NCI-H510A treated with DMSO at 0.1 percent for 48 hours (cell line): ENCODE results near the gene SHROOM3.
A peak's percentile ranks its signal among the peaks of the same experiment; 100 is the strongest.

Experiments used
- DNase-seq: peaks from one replicate; lab custom pipeline; 2025; lab: John Stamatoyannopoulos, UW

The SHROOM3 gene

DNA sequence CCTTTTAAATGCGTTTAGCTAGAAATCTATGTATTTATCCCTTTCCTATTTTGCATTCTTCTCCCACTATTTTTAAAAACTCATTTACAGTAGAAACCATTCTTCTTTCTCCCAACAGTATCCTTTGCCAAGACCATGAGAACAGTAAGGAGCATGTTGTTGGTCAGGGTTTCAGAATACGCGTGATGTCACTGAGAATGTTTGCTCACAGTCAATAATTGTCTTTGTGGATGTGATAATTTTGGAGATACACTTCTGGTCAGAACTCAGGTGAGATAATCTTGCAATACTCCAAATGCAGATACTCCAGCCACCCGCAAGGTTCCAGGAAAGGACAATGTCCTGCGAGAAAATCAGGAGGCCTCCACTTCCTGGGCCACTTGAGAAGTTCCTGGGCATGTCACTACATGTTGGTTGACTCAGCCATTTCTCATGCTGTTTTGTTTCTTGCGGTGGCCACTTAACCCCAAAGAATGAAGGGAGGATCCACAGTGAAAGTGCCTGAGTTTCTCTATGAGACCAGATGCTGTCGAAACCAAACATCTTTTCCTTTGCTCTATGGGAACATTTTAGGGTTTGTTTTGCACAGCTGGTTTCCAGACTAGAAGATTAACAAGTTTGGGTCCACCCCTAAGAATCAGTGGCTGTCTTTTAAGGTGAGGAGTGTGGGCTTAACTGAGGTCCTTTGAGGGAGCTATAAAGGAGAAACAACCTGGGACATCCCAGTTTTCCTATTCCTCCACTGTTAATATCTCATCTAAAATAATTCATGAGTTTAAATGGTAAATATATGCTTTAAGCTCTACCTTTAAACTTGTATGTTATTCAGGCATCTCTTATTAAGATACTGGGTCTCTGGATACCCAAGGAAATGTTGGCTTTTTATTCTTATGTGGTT is 346.9 kb downstream of the SHROOM3 start:
- DNase-seq = peak; percentile 79

DNA sequence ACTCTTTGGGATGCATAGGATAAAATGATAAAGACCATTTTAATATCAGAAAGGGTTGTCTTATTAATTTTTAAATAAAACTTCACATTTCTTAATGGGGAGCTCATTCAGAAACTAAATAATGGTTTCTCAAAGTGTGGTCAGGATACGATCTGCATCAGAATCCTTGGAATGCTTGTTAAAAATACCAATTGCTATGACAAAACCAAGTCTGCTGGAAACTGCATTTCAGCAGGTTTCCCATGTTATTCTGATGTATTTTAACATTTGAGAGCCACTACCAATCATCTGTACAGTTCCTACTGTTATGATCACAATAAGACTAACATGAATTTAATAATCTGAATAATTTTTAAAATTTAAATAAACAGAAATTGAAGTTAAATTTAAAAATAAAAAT is 347.8 kb downstream of the SHROOM3 start:
- DNase-seq = no peak

DNA sequence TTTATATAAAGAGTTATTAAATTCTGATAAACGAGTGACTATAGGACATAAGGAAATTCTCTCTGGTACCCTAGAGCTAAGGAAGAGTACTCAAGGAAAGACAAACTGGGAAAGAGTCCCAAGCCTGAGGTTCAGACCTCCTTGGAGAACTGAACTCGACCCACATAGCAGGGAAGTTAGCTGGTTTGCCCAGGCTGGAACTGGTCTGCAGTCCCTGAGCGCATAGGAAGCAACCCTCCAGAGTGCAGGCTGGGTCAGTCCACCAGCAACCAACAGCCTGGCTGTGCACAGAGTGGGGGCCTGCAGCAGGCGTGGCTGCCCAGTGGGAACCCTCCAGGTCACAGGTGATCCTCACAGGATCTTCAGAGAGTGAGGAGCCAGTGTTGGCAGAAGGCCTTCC is 348.8 kb downstream of the SHROOM3 start:
- no peak for DNase-seq

DNA sequence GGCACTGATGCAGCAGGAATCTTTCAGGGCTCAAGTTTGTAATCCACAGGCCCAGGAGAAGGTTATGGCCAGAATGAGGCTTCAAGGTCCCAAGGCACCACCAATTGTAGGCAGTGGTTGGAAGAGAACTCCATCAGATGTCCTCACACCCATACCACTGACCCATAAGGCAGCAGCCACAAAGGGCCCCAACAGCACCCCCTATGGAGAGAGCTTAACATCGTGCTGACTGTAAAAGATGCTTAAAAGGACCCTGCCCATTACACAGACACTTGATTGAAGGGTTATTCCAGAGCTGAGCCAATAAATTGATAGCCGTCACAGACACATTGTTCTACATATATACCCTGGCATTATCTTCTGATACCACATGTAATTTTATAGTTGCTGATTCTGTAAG is 349.2 kb downstream of the SHROOM3 start:
- DNase-seq = no peak

DNA sequence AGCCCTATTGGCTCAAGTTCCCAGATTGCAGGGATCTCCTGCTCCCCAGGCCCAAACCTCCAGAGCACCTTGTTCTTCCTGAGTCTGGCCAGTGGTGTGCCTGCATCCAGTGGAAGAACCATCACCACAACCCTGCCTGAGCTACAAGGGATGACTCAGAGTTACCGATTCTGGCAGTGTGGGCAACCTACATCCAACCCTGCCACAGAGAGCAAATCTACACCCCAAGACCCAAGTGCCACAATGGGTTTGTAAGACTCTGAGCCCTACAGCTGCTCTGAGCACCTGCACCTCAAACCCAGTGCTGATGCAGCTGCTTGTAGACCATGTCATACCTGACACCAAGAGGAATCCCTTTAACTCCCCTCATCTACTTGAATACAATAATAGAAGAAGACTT is 352.9 kb downstream of the SHROOM3 start:
- no peak for DNase-seq

DNA sequence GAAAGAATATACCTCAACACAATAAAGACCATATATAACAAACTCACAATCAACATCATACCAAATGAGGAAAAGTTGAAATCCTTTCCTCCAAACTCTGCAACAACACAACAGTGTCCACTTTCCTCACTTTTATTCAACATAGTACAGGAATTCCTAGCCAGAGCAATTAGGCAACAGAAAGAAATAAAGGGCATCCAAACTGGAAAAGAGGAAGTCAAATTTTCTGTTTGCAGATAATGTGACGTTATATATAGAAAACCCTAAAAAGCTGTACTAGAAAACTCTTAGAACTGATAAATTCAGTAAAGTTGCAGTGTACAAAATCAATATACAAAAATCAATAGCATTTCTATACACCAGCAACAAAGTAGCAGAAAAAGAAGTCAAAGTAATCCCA is 355.3 kb downstream of the SHROOM3 start:
- DNase-seq = no peak

DNA sequence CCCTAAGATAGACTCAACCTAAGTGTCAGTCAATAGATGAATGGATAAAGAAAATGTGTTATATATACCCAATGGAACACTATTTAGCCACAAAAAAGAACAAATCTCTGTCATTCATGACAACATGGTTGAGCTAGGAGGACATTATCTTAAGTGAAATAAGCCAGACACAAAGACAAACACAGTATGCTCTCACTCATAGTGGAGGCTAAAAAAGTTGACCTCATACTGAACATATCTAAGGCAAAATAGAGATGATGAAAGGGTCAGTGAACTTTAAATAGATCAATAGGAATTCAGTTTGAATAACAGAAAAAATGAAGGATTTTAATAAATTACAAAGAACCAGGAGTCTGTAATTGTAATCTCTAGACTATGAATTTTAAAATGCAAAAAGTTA is 356.4 kb downstream of the SHROOM3 start:
- no peak for DNase-seq

DNA sequence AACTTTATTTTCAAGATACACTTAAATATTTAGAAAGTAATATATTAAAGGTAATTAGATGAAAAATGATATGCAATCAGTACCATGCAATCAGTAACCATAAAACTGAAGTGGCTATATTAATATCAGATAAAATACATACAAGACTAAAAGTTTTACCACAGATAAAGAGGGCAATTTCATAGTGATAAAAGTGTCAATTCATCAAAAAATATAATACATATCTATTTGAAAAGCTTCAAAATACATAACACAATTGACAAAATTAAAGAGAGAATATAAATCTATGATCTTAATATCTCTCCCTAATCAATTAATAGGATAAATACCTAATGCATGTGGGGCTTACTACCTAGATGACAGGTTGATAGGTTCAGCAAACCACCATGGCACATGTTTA is 357.4 kb downstream of the SHROOM3 start:
- DNase-seq = no peak

DNA sequence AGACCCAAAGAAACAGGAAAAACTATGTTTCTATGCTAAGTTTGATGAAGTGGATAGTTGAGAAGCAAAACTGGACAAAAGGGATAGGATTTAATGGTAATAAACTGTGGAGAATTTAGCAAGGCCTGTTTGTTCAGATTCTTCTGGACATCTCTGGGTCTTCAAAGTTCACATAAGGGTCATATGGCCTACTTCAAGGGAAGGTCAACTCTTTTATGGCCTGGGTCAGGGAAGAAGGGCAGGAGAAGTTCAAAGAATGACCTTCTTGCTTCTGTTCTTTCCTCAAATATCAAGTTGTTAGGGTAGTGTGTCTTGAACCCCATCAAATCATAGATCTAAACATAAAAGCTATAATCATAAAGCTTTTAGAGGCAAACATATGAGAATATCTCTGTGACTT is 360.2 kb downstream of the SHROOM3 start:
- DNase-seq = no peak

DNA sequence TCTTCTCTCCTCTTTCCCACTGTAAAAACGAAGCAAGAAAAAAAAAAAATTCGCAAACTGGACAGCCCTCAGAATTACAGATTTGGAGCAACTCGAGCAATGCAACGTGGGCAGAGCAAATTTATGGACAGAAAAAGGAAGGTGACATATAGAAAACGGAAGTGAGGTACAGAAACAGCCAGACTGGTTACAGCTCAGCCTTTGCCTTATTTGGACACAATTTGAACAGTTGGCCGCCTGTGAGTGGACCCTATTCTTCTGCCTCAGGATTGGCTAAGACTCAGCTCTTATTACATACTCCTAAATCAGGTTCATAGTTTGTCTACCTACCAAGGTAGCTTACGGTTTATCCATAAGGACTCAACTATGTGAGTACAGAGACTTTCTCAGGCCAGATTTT is 364.1 kb downstream of the SHROOM3 start:
- DNase-seq = no peak

DNA sequence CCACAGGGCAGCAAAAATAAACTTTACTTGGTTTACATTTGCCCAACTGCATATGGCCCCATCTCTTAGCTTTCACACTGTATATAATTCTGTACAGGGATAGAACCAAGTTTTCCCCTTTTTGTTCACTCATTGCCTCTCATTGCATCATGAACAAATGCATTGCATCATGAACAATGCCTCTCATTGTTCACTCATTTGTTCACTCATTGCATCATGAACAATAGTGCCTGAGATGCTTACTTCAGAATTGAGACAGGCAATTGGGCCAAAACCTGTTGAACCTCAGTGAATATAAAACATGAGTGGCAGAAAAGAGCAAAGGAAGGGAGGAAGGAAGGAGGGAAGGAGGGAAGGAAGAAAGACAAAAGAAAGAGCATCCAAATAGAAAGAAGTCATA is 364.7 kb downstream of the SHROOM3 start:
- DNase-seq = no peak

DNA sequence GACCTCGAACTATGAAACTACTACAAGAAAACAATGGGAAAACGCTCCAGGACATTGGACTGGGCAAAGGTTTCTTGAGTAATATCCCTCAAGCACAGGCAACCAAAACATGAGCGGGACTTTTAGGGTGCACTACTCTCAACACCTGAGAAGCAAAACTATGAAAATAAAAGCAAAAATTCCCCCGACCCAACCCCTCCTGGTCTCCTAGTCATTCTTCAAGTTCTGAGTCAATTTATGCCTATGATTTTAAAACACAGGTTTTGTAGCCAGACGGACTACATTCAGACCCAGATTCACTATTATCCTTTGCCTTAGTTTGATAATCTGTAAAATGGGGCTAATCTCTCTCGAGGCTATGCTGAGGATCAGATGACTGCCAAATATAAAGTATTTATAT is 365.9 kb downstream of the SHROOM3 start:
- DNase-seq = no peak

DNA sequence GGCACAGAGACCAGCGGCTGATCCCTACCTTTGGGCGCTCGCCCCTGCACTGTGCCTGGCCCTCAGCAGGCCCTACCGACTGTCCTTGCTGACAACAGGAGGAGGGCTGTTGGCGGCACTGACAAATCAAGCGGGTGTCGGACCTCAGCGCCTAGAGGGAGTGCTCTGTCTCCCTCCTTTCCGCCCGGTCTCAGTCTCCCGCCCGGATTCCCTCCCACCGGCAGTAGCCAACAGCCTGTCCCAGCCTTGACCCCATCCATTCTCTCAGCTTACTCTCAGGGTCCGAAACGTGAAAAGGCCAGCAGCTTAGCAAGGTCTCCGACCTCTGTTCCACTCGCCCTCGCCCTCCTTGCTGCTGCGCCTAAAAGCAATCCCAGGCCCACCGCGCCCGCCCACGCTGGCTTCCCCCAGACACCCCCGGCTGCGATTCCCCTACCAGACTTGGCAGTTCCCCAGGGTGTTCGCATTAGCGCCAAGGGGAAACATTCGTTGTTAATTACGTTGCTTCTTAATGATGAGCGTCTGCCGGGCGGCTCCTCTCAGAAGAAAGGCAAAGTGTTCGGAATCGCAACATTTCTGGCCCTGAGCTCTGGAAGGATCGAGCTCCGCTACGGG is 366.7 kb downstream of the SHROOM3 start:
- DNase-seq = no peak

DNA sequence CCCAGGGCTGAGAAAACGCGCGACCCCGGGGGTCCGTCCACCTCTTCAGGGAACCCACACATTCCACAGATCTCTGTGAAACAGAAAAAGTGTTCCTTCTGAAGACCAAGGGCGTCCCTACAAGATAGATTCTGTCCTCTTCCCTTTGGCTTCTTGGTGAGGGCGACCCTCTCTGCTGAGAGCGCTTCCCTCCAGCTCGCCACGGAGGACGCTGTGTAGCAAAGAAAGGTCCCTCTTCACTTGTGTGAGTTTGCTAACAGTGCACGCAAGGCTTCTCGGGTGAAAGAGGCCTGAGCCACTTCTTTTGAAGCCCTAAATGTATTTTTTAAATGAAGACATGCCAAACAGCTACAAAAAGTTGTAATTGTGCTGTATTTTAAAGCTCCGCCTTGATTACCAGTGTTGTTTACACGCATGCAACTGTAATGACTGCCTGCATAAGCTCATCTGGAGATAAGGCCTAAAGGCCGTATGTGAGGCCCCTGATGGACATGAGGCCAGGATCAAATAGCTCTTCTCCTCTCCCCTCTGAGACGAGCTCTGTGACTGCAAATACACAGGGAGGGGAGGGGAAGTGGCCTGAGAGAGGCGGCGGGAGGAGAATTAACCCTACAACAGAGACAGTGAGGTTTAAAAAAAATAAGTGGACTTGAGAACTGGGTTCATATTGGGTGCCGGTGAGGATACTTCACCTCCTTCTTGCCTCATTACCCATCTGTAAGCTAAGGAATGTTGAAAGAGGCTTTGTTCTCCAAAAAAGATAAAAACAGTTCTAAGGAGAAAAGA is 367.4 kb downstream of the SHROOM3 start:
- DNase-seq = no peak

DNA sequence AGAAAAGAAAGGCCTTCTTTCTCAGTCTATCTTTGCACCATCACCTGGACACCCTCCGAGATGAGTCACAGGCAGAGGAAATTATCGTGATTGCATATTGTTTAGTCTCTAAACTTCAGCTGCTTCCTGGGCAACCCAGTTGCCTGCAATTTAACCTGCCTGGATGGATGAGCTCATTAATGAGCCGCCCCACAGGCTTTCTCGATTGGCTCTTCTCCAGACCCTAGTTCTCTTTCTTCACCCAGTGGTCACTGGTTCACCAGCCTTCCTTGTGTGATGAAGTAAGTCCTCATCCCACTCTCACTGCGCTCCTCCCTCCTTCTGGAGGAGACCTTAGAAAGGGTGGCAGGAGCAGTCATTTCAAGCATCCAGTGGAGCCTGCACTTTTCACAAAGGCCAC is 368.5 kb downstream of the SHROOM3 start:
- peak; percentile 31 for DNase-seq

DNA sequence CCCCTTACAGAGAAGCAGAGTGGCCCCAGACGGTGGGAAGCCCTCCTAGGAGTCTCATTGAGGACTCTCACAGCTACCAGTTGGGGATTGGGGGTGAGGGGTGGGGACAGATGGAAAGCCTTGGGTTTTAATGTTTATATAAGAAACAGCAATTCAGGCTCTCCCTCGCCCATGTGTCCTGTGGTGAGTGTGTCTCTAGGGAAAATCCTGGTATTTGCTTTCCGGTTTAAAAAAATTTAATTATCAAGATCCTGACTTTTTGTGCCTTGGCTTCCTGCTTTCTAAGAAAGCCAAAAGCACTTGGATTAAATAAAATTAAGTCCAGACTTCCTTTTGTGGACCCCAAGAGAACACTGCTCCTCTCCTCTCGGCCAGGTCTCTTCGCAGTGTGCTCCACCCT is 369.1 kb downstream of the SHROOM3 start:
- DNase-seq = no peak

DNA sequence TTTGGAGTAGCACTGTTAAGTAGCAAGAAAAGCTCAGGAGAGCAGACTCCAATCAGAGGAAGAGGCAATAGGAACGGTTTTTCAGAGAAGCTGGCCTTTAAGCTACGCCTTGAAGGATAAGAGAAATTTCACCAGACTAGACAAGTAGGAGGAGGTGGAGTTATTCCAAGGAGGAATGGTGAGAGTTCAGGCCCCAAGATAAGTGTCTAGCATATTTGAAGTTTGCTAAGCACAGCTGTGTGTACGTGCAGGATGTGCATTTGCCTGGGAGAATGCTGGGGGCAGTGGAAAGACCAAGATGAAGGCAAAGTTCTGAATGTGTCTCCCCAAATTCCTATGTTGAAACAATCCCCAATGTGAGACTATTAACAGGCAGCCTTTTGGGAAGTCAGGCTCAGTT is 371.3 kb downstream of the SHROOM3 start:
- no peak for DNase-seq

DNA sequence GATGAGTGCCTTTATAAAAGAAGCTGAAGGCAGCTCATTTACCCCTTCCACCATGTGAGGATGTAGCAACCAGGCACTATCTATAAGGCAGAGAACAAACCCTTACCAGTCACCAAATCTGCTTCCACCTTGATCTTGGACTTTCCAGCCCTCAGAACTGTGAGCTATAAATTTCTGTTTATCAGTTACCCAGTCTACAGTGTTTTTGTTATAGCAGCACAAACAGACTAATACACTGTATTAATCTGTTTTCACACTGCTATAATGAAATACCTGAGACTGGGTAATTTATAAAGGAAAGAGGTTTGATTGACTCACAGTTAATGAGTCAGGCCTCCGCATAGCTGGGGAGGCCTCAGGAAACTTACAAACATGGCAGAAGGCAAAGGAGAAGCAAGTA is 371.7 kb downstream of the SHROOM3 start:
- DNase-seq = no peak

DNA sequence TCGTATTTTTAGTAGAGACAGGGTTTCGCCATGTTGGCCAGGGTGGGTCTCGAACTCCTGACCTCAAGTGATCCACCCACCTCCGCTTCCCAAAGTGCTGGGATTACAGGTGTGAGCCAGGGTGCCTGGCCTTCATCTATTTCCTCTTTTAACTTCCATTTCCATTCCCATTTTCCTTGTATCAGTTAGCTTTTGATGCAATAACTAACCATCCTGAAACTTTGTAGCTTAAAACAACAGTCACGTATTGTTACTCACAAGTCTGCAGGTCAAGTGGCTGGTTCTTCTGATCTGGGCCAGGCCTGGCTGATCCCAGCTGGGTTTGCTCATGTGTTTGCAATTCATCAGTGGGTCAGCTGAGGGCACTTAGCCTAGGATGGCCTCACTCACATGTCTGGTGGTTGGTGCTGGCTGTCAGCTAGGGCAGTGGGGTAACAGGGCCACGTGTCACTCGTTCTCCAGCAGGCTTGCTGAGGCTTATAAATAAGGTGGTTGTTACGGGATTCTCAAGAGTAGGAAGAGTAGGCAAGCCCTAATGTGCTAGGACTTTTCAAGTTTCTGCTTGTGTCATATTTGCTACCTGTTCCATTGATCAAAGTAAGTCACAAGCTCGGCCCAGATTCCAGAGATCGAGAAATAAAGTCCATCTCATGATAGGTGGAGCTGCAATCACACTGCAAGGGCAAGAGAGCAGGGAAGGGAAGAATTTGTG is 374.7 kb downstream of the SHROOM3 start:
- DNase-seq = peak; percentile 23

DNA sequence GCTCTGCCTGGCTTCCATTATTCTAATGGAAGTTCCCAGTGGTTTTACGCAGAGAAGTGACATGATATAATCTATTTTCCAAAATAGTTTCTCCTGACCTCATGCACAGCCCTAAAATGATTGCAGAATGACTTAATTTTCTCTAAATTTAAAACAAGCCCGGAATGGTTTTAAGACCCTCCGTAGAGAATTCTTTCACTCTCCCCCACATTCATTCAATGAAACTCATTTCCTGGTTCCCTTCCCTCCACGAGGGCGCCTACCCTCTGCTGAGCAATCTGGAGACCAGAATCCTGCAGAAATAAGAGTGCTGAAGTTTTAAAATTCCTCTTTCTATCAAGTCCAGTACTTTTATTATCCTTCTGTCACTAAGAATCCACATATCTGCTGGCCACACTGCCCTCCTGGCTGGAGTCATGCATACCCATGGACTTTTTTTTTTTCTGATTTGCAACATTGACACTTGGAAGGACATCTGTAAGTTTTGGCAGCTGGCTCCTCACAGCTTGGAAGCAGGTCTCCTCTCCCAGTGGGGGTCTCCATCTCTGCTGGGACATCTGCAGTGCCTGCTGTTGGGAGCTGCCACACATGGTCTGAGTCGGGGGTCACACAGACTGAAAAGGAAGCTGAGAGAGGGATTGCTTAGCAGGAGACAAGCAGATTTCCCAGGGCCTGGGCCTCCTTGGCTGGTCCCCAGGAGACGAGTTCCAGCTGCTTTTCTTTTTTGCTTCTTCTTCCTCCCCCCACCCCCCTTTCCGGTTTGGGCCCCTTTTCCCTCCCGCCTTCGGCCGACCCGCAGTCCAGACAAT is 376.8 kb downstream of the SHROOM3 start:
- no peak for DNase-seq

DNA sequence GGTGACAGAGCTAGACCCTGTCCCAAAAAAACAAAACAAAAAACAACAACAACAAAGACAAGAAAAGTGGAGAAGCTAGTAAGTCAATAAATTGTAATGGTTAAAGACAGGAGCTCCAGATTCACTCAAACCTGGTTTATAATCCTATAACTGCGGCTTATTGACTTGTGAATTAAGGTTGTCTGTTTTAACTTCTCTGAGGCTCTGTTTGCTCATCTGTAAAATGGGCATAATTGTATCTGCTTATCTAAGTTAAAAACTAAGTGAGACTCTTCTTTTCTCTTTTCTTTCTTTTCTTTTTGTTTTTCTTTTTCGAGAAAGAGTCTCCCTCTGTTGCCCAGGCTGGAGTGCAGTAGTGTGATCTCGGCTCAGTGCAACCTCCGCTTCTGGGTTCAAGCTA is 378.0 kb downstream of the SHROOM3 start:
- DNase-seq = no peak
